DND-41 (cell line): ENCODE results near the gene TSPAN17.

Experiments used
- ATAC-seq: fragments of 200-7000 bp; cut with Tn5 transposase; 3 replicates; pipeline ENCODE4 v1.9.1; 2021; ENCODE audit warnings: low read depth; ENCODE audit not compliant: insufficient read depth
- DNase-seq: peaks from one replicate; pipeline ENCODE4 v3.0.0-alpha.2; 2020
- H2AFZ ChIP-seq: 2 replicates; pipeline ENCODE4 v1.6.0; 2012; ENCODE audit warnings: low read depth, low read length
- H3K27ac ChIP-seq: 2 replicates; pipeline ENCODE4 v1.5.1; 2012; ENCODE audit warnings: low read length, inconsistent platforms
- H3K27me3 ChIP-seq: fragments of 200-600 bp; sonication (generic); 2 replicates; pipeline ENCODE4 v1.6.0; 2012; ENCODE audit warnings: low read length, mild to moderate bottlenecking, inconsistent platforms; ENCODE audit not compliant: insufficient read depth, poor library complexity
- H3K36me3 ChIP-seq: 2 replicates; pipeline ENCODE4 v1.5.1; 2012; ENCODE audit warnings: low read length, inconsistent platforms; ENCODE audit not compliant: insufficient read depth
- H3K4me1 ChIP-seq: 2 replicates; pipeline ENCODE4 v1.5.1; 2012; ENCODE audit warnings: mild to moderate bottlenecking, low read length; ENCODE audit not compliant: insufficient read depth
- H3K4me2 ChIP-seq: 2 replicates; pipeline ENCODE4 v1.6.0; 2012; ENCODE audit warnings: mild to moderate bottlenecking, moderate library complexity, low read length, inconsistent platforms; ENCODE audit not compliant: insufficient read depth
- H3K4me3 ChIP-seq, 2 experiments: fragments of 200-600 bp in 1 of 2; shearing (Covaris generic) in 1 of 2; 2 replicates each; pipeline ENCODE4 v1.5.1; 2012 to 2016; ENCODE audit warnings: inconsistent platforms in 2 of 2, low read length in 2 of 2, mild to moderate bottlenecking in 2 of 2, low read depth in 1 of 2, moderate library complexity in 1 of 2
- H3K79me2 ChIP-seq: 2 replicates; pipeline ENCODE4 v1.6.0; 2012; ENCODE audit warnings: low read length, inconsistent platforms; ENCODE audit not compliant: insufficient read depth
- H3K9ac ChIP-seq: 2 replicates; pipeline ENCODE4 v1.6.0; 2012; ENCODE audit warnings: low read depth, mild to moderate bottlenecking, inconsistent platforms, low read length, moderate library complexity
- H3K9me3 ChIP-seq: 2 replicates; pipeline ENCODE4 v1.5.1; 2012; ENCODE audit warnings: low read length, moderate library complexity, mild to moderate bottlenecking, inconsistent platforms; ENCODE audit not compliant: insufficient read depth, severe bottlenecking
- H4K20me1 ChIP-seq: 2 replicates; pipeline ENCODE4 v1.6.0; 2012; ENCODE audit warnings: low read length; ENCODE audit not compliant: insufficient read depth
- CTCF ChIP-seq: IDR thresholded peaks from 2 replicates; pipeline ENCODE4 v1.5.1; 2012; ENCODE audit warnings: borderline replicate concordance, low read length, moderate library complexity, mild to moderate bottlenecking; ENCODE audit not compliant: poor library complexity, severe bottlenecking; ENCODE audit errors: extremely low read depth
- EZH2 ChIP-seq: IDR thresholded peaks from 3 replicates; pipeline ENCODE4 v1.6.1; 2012; ENCODE audit warnings: borderline replicate concordance, low read depth, mild to moderate bottlenecking, moderate library complexity, low read length, inconsistent platforms; ENCODE audit not compliant: severe bottlenecking

TSPAN17 gene

DNA sequence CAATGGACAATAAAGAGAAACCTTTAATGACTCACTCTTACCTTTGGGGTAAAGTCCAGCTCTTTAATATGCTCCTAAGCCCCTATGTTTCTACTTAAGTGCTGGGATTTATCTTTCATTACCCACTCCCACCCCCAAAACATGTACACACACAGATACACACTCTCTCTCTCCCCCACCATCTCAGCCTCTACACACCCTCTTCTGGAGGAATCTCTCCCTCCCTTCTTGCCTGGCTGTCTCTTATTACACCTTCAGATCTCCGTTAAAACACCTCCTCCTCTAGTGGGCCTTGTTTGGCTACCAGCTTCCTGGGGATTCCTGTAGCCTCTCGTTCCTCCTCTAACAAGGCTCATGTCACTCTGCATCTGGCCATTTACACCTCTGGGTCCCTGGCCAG, 44.2 kb upstream of the TSPAN17 start:
- TF ChIP-seq CTCF, result no peak
- TF ChIP-seq EZH2, result no peak
- H3K79me2 ChIP-seq, result no peaks in the 10 kb centered on the region
- H3K9ac ChIP-seq, result no peak overlapping the region
- no peak overlapping the region for H3K4me3 ChIP-seq
- no peak overlapping the region for H2AFZ ChIP-seq
- peaks cover 19% of the 10 kb centered on the region for H3K27me3 ChIP-seq
- H3K4me1 ChIP-seq, result no peaks in the 10 kb centered on the region
- H3K36me3 ChIP-seq, result no peaks in the 10 kb centered on the region
- no peaks in the 10 kb centered on the region for H4K20me1 ChIP-seq
- H3K4me2 ChIP-seq, result no peak overlapping the region
- H3K27ac ChIP-seq, result no peak overlapping the region
- ATAC-seq (no peak), DNase-seq (no peak)
- no peaks in the 10 kb centered on the region for H3K9me3 ChIP-seq

- no peaks in the 10 kb centered on the region; the same call in 1 of the 2 replicates for H4K20me1 ChIP-seq
These were observed 41.3 kb upstream of the TSPAN17 start for GRCh38 chr5:176606032-176606431.

DNA sequence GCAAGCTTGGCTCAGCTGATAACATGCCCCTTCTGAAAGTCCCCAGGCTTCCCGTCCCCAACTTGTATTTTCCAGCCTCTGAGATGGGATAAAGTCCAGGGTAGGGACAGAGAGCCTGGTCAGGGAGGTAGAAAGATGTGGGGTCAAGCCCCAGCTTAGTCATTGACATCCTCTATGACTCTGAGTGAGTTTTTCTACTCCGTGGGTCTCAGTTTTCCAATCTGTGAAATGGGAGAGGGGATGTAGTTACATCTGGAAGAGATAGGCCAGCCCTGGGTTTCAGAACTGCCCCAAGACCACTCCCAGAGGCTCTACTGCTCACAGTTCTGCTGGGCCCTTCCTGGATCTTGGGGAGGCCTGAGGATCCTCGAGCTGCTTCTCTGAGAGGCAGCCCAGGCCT, 40.4 kb upstream of the TSPAN17 start:
- H2AFZ ChIP-seq, result no peak overlapping the region
- H3K36me3 ChIP-seq, result no peaks in the 10 kb centered on the region
- H3K4me2 ChIP-seq, result no peak overlapping the region
- TF ChIP-seq EZH2, result no peak
- no peak for TF ChIP-seq CTCF
- no peak overlapping the region for H3K27ac ChIP-seq
- H3K4me3 ChIP-seq, result no peak overlapping the region
- H3K79me2 ChIP-seq, result no peaks in the 10 kb centered on the region
- no peaks in the 10 kb centered on the region; the same call in 1 of the 2 replicates for H4K20me1 ChIP-seq
- ATAC-seq (no peak), DNase-seq (no peak)
- no peaks in the 10 kb centered on the region for H3K9me3 ChIP-seq
- H3K4me1 ChIP-seq, result no peaks in the 10 kb centered on the region
- H3K9ac ChIP-seq, result no peak overlapping the region
- H3K27me3 ChIP-seq, result peaks cover 16% of the 10 kb centered on the region

More at GRCh38 chr5:176606032-176606431, 41.3 kb upstream of the TSPAN17 start:
- peaks cover 23% of the 10 kb centered on the region for H3K27me3 ChIP-seq
- ATAC-seq (no peak), DNase-seq (no peak)
- H3K79me2 ChIP-seq, result no peaks in the 10 kb centered on the region
- H3K9me3 ChIP-seq, result no peaks in the 10 kb centered on the region
- H3K27ac ChIP-seq, result no peak overlapping the region
- H3K4me2 ChIP-seq, result no peak overlapping the region
- no peak overlapping the region for H3K9ac ChIP-seq
- no peak overlapping the region for H3K4me3 ChIP-seq
- H3K36me3 ChIP-seq, result no peaks in the 10 kb centered on the region
- TF ChIP-seq CTCF (no peak), EZH2 (no peak)
- no peaks in the 10 kb centered on the region for H3K4me1 ChIP-seq
- H2AFZ ChIP-seq, result no peak overlapping the region

GRCh38 chr5:176608142-176608705, 39.1 kb upstream of the TSPAN17 start:
- ATAC-seq (no peak), DNase-seq (no peak)
- no peaks in the 10 kb centered on the region for H3K4me1 ChIP-seq
- no peak for TF ChIP-seq EZH2
- TF ChIP-seq CTCF, result no peak
- no peak overlapping the region for H3K9ac ChIP-seq
- H3K36me3 ChIP-seq, result no peaks in the 10 kb centered on the region
- H2AFZ ChIP-seq, result no peak overlapping the region
- H3K4me2 ChIP-seq, result no peak overlapping the region
- no peaks in the 10 kb centered on the region; the same call in 1 of the 2 replicates for H4K20me1 ChIP-seq
- no peaks in the 10 kb centered on the region for H3K9me3 ChIP-seq
- H3K4me3 ChIP-seq, result no peak overlapping the region
- no peaks in the 10 kb centered on the region for H3K79me2 ChIP-seq
- no peak overlapping the region for H3K27ac ChIP-seq
- peaks cover 4% of the 10 kb centered on the region for H3K27me3 ChIP-seq
